Astrocyte (in vitro differentiated cells and primary cell): ENCODE results near the gene PIK3C2G. TPM values are rescaled to one million over a fixed set of nuclear protein-coding genes. Genes with fewer than 3 reads are reported as not detected.

ENCODE experiments used
- DNase-seq: peaks from one replicate; pipeline ENCODE4 v3.0.0-alpha.2; 2010; ENCODE audit warnings: low read depth
- FAIRE-seq: peaks from 2 replicates; lab custom pipeline; 2011; peaks lifted over from hg19 to GRCh38; lab: Jason Lieb, UNC
- H2AFZ ChIP-seq: 2 replicates; pipeline ENCODE4 v1.6.0; 2012; ENCODE audit warnings: low read depth, low read length, inconsistent platforms
- H3K27ac ChIP-seq: 2 replicates; pipeline ENCODE4 v1.5.1; 2011; ENCODE audit warnings: low read depth, low read length, inconsistent platforms
- H3K27me3 ChIP-seq: 2 replicates; pipeline ENCODE4 v1.6.0; 2011; ENCODE audit warnings: low read length, inconsistent platforms; ENCODE audit not compliant: insufficient read depth
- H3K36me3 ChIP-seq: 2 replicates; pipeline ENCODE4 v1.5.1; 2011; ENCODE audit warnings: low read length, inconsistent platforms; ENCODE audit not compliant: insufficient read depth
- H3K4me1 ChIP-seq: 2 replicates; pipeline ENCODE4 v1.5.1; 2011; ENCODE audit warnings: low read length, inconsistent platforms; ENCODE audit not compliant: insufficient read depth
- H3K4me2 ChIP-seq: 2 replicates; pipeline ENCODE4 v1.6.0; 2012; ENCODE audit warnings: low read length, inconsistent platforms
- H3K4me3 ChIP-seq: 2 replicates; pipeline ENCODE4 v1.5.1; 2011; ENCODE audit warnings: low read depth, mild to moderate bottlenecking, low read length, inconsistent platforms; ENCODE audit not compliant: insufficient read depth
- H3K79me2 ChIP-seq: 2 replicates; pipeline ENCODE4 v1.6.0; 2012; ENCODE audit warnings: mild to moderate bottlenecking, low read length, inconsistent platforms; ENCODE audit not compliant: insufficient read depth
- H3K9ac ChIP-seq: 2 replicates; pipeline ENCODE4 v1.6.0; 2012; ENCODE audit warnings: mild to moderate bottlenecking, low read length, inconsistent platforms
- H3K9me3 ChIP-seq: 2 replicates; pipeline ENCODE4 v1.5.1; 2012; ENCODE audit warnings: low read depth, mild to moderate bottlenecking, low read length, inconsistent platforms; ENCODE audit not compliant: insufficient read depth
- H4K20me1 ChIP-seq: 2 replicates; pipeline ENCODE4 v1.6.0; 2012; ENCODE audit warnings: low read length, inconsistent platforms; ENCODE audit not compliant: insufficient read depth
- H3K27ac Mint-ChIP-seq: one replicate; pipeline ENCODE4 v1.8.0; 2021; ENCODE audit warnings: mild to moderate bottlenecking, mixed read lengths; ENCODE audit not compliant: unreplicated experiment
- H3K27me3 Mint-ChIP-seq: one replicate; pipeline ENCODE4 v1.8.0; 2021; ENCODE audit warnings: low read depth, mixed read lengths; ENCODE audit not compliant: unreplicated experiment
- H3K36me3 Mint-ChIP-seq: one replicate; pipeline ENCODE4 v1.8.0; 2021; ENCODE audit warnings: low read depth, mixed read lengths; ENCODE audit not compliant: unreplicated experiment
- H3K4me1 Mint-ChIP-seq: one replicate; pipeline ENCODE4 v1.8.0; 2021; ENCODE audit warnings: low read depth, mixed read lengths; ENCODE audit not compliant: unreplicated experiment
- H3K4me3 Mint-ChIP-seq: one replicate; pipeline ENCODE4 v1.8.0; 2021; ENCODE audit warnings: mild to moderate bottlenecking, moderate library complexity, mixed read lengths; ENCODE audit not compliant: unreplicated experiment
- H3K9me3 Mint-ChIP-seq: one replicate; pipeline ENCODE4 v1.8.0; 2021; ENCODE audit warnings: mild to moderate bottlenecking, mixed read lengths; ENCODE audit not compliant: unreplicated experiment
- EZH2 ChIP-seq: IDR thresholded peaks from 2 replicates; pipeline ENCODE4 v1.6.1; 2012; ENCODE audit warnings: mild to moderate bottlenecking, low read length, inconsistent platforms; ENCODE audit not compliant: insufficient read depth
- total RNA-seq: library from RNA; stranded (reverse); gene quantifications from 2 replicates; pipeline ENCODE4 v1.2.1, GENCODE V29; 2021
- TF ChIP-seq, protein P1 (sequence below): IDR thresholded peaks from 2 replicates; pipeline ENCODE4 v1.5.1; 2011; ENCODE audit warnings: low read depth, mild to moderate bottlenecking, inconsistent platforms, low read length, moderate library complexity; ENCODE audit not compliant: insufficient read depth

Gene PIK3C2G
- total RNA-seq, 1 donor from 2014 or later, result 0.05 TPM

- FAIRE-seq, result no peak
- H3K4me1 Mint-ChIP-seq, result no peaks in the 10 kb centered on the region
- Histone ChIP-seq H4K20me1 (no peaks in the 10 kb centered on the region), H3K27me3 (no peaks in the 10 kb centered on the region), H2AFZ (no peak overlapping the region), H3K27ac (no peak overlapping the region), H3K4me3 (no peak overlapping the region), H3K79me2 (no peaks in the 10 kb centered on the region), H3K9ac (no peak overlapping the region), H3K4me2 (no peak overlapping the region), H3K4me1 (no peaks in the 10 kb centered on the region), H3K9me3 (no peaks in the 10 kb centered on the region), H3K36me3 (no peaks in the 10 kb centered on the region)
- no peak for DNase-seq
- TF ChIP-seq EZH2, result no peak
- TF ChIP-seq, protein P1, sequence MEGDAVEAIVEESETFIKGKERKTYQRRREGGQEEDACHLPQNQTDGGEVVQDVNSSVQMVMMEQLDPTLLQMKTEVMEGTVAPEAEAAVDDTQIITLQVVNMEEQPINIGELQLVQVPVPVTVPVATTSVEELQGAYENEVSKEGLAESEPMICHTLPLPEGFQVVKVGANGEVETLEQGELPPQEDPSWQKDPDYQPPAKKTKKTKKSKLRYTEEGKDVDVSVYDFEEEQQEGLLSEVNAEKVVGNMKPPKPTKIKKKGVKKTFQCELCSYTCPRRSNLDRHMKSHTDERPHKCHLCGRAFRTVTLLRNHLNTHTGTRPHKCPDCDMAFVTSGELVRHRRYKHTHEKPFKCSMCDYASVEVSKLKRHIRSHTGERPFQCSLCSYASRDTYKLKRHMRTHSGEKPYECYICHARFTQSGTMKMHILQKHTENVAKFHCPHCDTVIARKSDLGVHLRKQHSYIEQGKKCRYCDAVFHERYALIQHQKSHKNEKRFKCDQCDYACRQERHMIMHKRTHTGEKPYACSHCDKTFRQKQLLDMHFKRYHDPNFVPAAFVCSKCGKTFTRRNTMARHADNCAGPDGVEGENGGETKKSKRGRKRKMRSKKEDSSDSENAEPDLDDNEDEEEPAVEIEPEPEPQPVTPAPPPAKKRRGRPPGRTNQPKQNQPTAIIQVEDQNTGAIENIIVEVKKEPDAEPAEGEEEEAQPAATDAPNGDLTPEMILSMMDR, result no peak
- peaks cover 3% of the 10 kb centered on the region for H3K9me3 Mint-ChIP-seq
- no peak overlapping the region for H3K4me3 Mint-ChIP-seq
- no peaks in the 10 kb centered on the region for H3K36me3 Mint-ChIP-seq
- H3K27me3 Mint-ChIP-seq, result no peaks in the 10 kb centered on the region
- no peak overlapping the region for H3K27ac Mint-ChIP-seq
Observed at GRCh38 chr12:18631339-18631738, 370.0 kb downstream of the PIK3C2G start.

DNA sequence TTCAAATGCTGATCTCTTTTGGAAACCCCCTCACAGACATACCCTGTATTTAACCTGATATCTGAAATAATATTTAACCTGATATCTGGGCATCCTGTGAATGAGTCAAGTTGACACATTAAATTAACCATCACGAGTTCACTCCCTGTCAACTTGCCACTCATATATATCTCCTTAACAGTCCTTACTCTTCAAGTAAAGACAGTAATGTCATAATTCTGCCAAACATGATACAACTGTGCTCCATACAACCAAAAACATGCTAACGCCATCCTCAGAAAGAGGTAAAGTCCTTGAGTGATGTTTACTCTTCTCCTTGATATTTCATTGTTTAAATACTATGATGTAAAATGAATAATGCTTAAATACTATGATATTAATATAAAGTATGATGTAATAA lies 371.5 kb downstream of the PIK3C2G start:
- FAIRE-seq, result no peak
- no peaks in the 10 kb centered on the region for H3K36me3 Mint-ChIP-seq

GRCh38 chr12:18634382-18634781 lies 373.1 kb downstream of the PIK3C2G start:
- no peaks in the 10 kb centered on the region for H4K20me1 ChIP-seq
- no peaks in the 10 kb centered on the region for H3K27me3 Mint-ChIP-seq
- no peak overlapping the region for H3K4me3 ChIP-seq
- H3K4me1 ChIP-seq, result no peaks in the 10 kb centered on the region
- no peak overlapping the region for H2AFZ ChIP-seq
- DNase-seq, result no peak
- H3K79me2 ChIP-seq, result no peaks in the 10 kb centered on the region
- H3K27ac ChIP-seq, result no peak overlapping the region
- FAIRE-seq, result no peak
- no peaks in the 10 kb centered on the region for H3K9me3 ChIP-seq
- no peak overlapping the region for H3K4me2 ChIP-seq
- no peaks in the 10 kb centered on the region for H3K4me1 Mint-ChIP-seq
- H3K27ac Mint-ChIP-seq, result no peak overlapping the region
- TF ChIP-seq EZH2, result no peak
- TF ChIP-seq, protein P1, result no peak
- H3K9me3 Mint-ChIP-seq, result peaks cover 2% of the 10 kb centered on the region
- no peaks in the 10 kb centered on the region for H3K36me3 ChIP-seq
- no peaks in the 10 kb centered on the region for H3K27me3 ChIP-seq
- no peaks in the 10 kb centered on the region for H3K36me3 Mint-ChIP-seq
- H3K4me3 Mint-ChIP-seq, result no peak overlapping the region
- H3K9ac ChIP-seq, result no peak overlapping the region

More for the DNA sequence above, 371.5 kb downstream of the PIK3C2G start:
- TF ChIP-seq, protein P1, result no peak
- no peak for TF ChIP-seq EZH2
- Histone ChIP-seq H3K9ac (no peak overlapping the region), H2AFZ (no peak overlapping the region), H4K20me1 (no peaks in the 10 kb centered on the region), H3K27me3 (no peaks in the 10 kb centered on the region), H3K36me3 (no peaks in the 10 kb centered on the region), H3K4me2 (no peak overlapping the region), H3K4me3 (no peak overlapping the region), H3K9me3 (no peaks in the 10 kb centered on the region), H3K27ac (no peak overlapping the region), H3K4me1 (no peaks in the 10 kb centered on the region), H3K79me2 (no peaks in the 10 kb centered on the region)
- H3K4me3 Mint-ChIP-seq, result no peak overlapping the region
- no peaks in the 10 kb centered on the region for H3K27me3 Mint-ChIP-seq
- H3K9me3 Mint-ChIP-seq, result peaks cover 2% of the 10 kb centered on the region
- H3K4me1 Mint-ChIP-seq, result no peaks in the 10 kb centered on the region
- H3K27ac Mint-ChIP-seq, result no peak overlapping the region
- DNase-seq, result no peak
